Occipital lobe (tissue), 2 donors: ENCODE data around the gene CCNI2. TPM values are rescaled to one million over a fixed set of nuclear protein-coding genes. Genes with fewer than 3 reads are reported as not detected.
A peak's percentile ranks its signal among the peaks of the same experiment; 100 is the strongest.
"Not testable (repeated sequence)": the region's sequence is repeated elsewhere in the genome, so short reads cannot be mapped to it uniquely, and the experiment has no call there.

Experiments used
- DNase-seq: peaks from one replicate; lab custom pipeline; 2025; lab: John Stamatoyannopoulos, UW
- total RNA-seq: library from RNA; depleted of rRNA; stranded (reverse); fragments of >200 nt; gene quantifications from one replicate; pipeline ENCODE4 v1.2.3, GENCODE V29; 2014

Gene CCNI2
- total RNA-seq, 1 donor from 2014 or later = 0.16 TPM

DNA sequence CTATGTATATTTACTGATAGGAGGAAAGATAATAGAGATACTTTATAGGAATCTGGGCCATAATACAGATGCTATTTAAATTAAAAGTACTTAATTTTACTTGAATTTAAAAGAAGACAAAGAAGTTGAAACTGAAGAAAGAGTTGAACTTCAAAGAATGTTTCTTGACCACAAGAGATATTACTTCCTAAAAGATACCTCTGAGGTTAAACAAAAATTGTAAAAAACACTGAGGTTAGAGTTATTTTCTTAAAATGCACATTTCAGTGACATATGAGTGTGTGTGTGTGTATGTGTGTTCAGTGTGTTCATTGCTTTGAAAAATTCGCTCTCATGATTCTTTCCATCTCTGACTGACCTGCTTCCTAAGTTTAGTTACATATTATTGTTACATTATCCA, 33.4 kb downstream of the CCNI2 start:
- no peak for DNase-seq

DNA sequence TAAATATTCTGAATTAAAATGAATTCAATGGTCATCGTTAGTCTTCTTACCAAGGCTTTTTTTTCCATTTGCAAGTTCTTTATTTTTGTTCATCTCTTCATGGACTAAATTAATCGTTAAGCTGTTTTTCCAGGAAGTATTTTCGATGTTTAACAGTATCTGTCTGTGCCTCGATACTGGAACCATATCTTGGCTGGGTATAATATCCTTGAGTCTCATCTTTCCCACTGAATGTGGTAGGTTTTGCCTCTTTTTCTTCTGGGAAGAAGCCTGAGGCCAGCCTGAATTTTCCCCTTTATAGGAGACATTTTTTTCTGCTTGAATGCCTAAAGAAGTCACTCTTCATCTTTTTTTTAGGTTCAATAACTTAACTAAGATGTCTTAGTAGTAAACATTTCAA, 33.8 kb downstream of the CCNI2 start:
- DNase-seq = no peak

DNA sequence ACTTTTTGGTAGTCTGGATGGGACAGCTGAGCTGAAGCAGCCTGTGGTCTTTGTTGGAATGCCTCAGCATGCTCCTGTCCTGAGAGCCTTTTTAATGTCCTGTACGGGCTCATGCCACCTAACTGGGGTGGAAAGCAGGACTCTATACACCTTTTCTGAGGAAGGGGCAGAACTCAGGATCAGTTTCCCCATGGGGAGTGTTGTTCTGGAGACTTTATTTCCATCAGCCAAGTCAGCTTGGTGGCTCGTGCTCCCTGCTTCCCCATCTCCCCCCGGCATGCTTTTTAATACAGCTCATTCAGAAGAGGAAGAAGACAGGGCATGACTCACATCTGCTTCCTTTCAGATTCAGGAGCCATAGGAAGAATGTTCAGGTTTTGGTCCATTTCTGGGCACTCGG, 34.9 kb downstream of the CCNI2 start:
- DNase-seq = no peak

DNA sequence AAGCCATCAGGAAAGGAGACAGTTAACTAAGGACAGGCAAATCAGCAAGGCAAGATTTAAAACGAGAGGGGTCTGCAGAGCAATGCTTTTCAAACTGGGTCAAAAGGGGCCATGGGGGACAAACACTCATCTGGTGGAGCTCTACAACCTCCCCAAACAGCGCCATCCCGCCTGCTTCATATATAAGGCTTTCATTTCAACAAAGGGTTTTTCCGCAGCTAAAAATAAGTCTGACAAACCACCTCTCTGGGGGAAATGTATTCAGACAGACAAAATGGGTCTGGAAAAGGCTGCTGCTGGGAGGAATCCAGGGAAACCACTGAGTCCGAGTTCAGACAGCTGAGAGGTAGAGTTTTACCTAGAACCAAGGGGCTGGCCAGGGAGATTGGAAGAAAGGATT, 38.1 kb downstream of the CCNI2 start:
- no peak for DNase-seq

DNA sequence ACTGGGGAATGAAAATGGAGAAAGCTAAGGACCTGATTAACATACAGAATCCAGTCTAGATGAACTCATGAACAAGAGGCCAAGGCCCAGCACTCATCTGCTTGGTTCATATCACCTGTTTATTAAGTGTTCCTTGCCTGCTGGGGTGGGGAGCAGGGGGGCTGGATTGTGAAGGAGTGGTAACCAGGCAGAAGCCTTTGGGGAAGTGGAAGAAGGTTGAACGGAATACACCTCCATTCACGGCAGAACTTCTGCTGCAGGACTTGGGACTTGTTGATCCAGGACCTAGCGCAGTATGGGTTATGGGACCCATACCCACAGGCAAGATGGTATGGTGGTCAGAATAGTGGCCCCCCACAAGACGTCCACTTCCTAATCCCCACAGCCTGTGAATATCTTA, 38.6 kb downstream of the CCNI2 start:
- DNase-seq = no peak

DNA sequence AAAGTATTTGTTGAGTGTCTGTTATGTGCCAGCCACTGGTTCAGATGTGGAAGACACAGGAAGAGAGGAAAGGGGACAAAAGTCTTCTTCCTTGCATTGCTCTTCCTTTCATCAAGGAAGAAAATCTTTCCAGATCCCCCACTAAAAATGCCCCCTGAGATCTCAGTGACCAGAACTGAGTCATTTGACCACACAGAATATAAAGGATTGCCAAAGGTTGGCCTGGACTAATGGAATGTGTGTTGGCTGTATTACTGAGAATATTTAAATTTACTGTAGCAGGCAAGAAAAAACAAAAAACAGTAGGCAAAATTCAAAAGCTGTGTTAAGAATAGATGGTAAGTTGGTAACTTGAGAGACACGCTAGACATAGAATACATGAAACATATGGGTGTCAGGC, 39.9 kb downstream of the CCNI2 start:
- no peak for DNase-seq

GRCh38 chr5:132788508-132788907, 41.3 kb downstream of the CCNI2 start:
- no peak for DNase-seq

GRCh38 chr5:132788990-132789886, 42.0 kb downstream of the CCNI2 start:
- DNase-seq = no peak

GRCh38 chr5:132790201-132790865, 43.1 kb downstream of the CCNI2 start:
- no peak for DNase-seq

DNA sequence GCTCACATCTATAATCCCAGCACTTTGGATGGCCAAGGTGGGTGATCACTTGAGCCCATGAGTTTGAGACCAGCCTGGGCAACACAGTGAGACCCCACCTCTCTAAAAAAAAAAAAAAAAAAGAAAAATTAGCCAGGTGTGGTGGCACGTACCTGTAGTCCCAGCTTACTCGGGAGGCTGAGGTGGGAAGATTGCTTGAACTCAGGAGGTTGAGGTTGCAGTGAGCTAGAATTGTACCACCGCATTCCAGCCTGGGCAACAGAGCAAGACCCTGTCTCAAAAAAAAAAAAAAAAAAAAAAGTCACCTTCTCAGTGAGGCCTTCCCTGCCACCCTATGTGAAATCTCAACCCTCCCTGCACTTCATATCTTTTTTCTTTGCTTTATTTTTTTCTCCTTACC, 43.8 kb downstream of the CCNI2 start:
- DNase-seq = no peak

- DNase-seq = peak; percentile 71
Observed at GRCh38 chr5:132797651-132798050, 50.4 kb downstream of the CCNI2 start.

DNA sequence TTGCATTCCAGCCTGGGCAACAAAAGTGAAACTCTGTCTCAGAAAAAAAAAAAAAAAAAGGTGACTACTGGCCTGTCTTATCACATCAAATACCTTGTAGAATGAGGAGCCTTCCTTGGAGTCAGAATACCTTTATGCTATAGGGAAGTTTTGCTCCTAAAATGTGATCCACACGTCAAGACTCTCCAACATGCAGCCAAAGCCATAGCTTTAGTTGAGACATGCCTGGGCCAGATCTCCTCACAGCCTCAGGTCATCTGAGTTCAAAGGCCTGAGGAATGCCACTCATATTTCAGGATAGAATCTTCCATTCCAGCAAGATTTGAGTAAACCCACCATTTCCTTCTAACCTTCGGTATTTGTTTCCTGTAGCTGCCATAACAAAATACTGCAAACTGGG, 52.2 kb downstream of the CCNI2 start:
- DNase-seq = no peak

DNA sequence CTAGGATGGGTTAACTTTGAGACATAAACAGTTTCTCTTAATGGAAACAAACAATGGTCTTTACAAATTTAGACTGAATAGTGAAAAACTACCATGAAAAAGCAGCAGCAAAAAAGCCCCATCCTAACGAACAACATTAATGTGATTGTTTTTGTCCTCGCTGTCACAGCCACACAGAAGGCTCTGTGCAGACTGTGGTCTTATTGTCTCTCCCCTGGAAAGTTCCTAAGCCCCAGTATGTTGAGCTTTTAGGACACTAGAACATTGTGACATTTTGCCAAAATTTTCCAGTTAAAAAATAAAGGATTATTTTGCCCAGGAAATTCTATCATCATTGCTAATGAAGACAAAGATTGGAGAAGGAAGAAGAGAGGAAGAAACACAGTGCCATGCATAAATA, 53.3 kb downstream of the CCNI2 start:
- no peak for DNase-seq

GRCh38 chr5:132802044-132802684, 54.9 kb downstream of the CCNI2 start:
- no peak for DNase-seq

DNA sequence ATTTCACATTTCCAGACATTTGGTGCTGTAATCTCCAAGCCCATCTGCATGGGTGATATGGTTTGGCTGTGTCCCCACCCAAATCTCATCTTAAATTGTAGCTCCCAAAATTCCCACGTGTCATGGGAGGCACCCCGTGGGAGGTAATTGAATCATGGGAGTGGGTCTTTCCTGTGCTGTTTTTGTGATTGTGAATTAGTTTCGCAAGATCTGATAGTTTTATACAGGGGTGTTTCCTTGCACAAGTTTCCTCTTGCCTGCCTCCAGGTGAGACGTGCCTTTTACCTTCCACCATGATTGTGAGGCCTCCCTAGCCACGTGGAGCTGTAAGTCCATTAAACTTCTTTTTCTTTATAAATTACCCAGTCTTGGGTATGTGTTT, 55.5 kb downstream of the CCNI2 start:
- DNase-seq = not testable (repeated sequence)

Other genes with a start within 250 kb of the CCNI2 start
- not detected for gene IL5, start 203.9 kb upstream of the CCNI2 start, total RNA-seq
- gene RAD50, start 190.4 kb upstream of the CCNI2 start, total RNA-seq = 39.3 TPM
- not detected for gene IL13, start 89.3 kb upstream of the CCNI2 start, total RNA-seq
- not detected for gene IL4, start 73.4 kb upstream of the CCNI2 start, total RNA-seq
- 76.7 TPM for gene KIF3A, start 9.9 kb upstream of the CCNI2 start, total RNA-seq
- gene SEPTIN8, start 29.8 kb downstream of the CCNI2 start, total RNA-seq = 29.5 TPM
- 5.1 TPM for gene SOWAHA, start 65.9 kb downstream of the CCNI2 start, total RNA-seq
- gene SHROOM1, start 83.2 kb downstream of the CCNI2 start, total RNA-seq = 0.47 TPM
- 1.9 TPM for gene GDF9, start 119.0 kb downstream of the CCNI2 start, total RNA-seq
- gene UQCRQ, start 119.2 kb downstream of the CCNI2 start, total RNA-seq = 81.1 TPM
- gene LEAP2, start 126.2 kb downstream of the CCNI2 start, total RNA-seq = 2.0 TPM
- gene AFF4, start 216.2 kb downstream of the CCNI2 start, total RNA-seq = 76.6 TPM